T-helper 1 cell treated with Interleukin-12 subunit alpha and Interleukin-12 subunit beta and Interleukin-4 antibody, amounts not matched to agents 30 ng/mL and 1 ng/mL, for 36 hours (primary cell): ENCODE data around the gene SLC9A2. TPM values are rescaled to one million over a fixed set of nuclear protein-coding genes. Genes with fewer than 3 reads are reported as not detected.

Source experiments
- intact Hi-C: fragments of 100-400 bp; cut with micrococcal nuclease; formaldehyde crosslinking; loops from one replicate; pipeline ENCODE4 v1.15.1; 2024
- total RNA-seq: library from RNA; stranded (reverse); gene quantifications from 2 replicates; pipeline ENCODE4 v1.2.3, GENCODE V29; 2022

The SLC9A2 gene
- total RNA-seq, 1 donor from 2014 or later: not detected

DNA sequence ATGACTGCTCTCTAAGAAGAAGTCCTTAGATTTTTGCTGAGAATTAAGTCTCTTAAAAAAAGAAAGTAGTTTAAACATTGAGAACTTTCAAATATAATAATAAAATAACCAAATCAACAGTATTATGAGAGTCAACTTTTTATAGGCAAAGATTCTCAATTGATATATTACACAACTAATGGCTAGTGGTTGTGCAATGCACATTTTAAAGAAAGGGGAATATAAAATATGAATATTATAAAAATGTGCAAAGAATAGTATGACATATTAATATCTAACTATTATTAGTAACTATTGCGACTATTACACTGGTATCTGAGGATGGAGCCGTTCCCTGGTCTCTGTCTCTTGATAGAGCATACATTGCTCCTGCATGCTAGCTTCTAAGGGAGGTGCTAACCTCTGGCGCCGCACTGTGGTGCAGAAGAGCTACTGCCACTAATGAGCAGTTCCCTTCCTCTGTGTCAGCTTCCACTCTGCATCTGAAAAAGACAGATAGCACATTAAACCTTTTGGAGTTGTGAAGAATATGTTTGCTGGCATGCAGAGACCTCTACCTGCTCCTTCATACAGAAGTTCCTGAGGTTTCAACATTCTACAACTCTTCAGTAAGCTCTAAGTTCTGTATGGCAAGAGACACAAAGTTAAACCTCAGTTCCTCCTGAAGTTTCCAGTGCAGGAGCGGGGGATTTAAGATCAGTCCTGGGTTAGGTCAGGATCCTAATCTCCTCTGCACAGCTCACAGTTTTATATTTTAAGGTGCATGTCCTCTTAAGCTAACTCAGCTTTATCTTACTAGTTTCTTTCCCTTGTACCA is 3.5 kb upstream of the SLC9A2 start:
- intact Hi-C loops: loop anchor here (1.0 to 10.0 kb wide), 6 partner anchors 86 to 734 kb away; partner anchors contain the start of gene SLC9A4

DNA sequence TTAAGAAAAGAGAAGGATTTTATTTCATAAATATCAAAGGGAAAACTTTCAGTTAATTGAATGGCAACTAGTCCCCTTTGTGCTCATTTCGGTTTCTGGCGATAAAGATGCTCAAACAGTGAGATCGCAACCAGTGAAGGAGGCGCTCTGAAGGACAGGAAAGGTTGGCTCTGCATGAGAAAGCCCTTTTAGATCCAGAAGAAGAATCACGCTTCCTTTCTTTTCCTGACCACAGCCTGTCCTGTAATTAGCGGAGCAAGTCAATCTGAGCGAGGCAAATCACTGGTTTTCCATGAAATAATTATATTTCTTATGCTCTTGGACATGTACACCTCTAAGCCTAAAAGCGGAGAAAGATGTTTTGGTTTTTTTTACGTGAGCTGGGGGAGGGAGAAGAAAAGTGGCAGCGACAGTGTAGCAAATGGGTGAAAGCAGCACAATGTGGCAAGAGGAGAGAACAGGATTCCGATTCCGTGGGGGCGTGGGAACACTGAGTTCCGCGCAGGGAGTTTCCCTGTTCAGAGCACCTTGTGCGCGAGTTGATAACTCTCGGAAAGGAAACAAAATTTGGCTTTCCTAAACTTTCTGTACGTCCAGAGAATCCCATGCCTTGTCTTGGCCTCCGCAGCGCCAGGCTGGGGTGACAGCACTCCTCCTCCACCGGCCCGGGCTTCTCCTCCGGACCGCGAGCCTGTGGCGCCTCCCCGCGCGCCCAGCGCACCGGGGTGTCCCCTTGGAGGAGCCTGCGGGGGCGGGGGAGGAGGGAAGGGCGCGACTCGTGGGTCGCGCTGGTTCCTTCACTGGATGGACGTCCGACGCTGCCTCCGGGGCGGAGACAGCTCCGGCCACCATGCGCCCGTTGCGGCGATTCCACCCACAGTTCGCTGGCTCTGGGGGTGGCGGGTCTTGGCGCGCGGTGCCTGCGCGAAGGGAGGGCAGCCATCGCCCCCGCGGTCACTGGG is 620 bp upstream of the SLC9A2 start:
- intact Hi-C loops: loop anchor here (5.0 to 10.0 kb wide), 3 partner anchors 84 to 736 kb away; no protein-coding TSS in a partner anchor

DNA sequence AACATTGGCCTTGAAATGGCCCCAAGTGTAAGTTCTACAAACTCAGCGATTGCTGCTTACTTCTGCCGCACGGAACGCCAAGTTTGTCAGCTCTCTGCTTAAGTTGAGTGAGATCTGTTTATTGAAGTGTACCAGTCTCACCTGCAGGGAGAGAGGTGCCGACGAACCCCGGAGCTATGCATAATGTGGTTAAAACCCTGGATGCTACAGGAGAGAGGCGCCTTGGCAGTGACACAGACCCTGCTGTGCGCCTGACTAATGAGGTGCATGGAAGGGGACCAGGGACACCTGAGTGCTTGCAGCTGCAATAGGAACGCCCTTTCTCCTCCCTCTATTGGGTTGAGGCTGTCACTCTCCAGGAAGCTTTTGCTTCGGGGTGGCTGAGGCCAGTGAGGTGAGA is 979 bp downstream of the SLC9A2 start:
- intact Hi-C loops: no loop called here

DNA sequence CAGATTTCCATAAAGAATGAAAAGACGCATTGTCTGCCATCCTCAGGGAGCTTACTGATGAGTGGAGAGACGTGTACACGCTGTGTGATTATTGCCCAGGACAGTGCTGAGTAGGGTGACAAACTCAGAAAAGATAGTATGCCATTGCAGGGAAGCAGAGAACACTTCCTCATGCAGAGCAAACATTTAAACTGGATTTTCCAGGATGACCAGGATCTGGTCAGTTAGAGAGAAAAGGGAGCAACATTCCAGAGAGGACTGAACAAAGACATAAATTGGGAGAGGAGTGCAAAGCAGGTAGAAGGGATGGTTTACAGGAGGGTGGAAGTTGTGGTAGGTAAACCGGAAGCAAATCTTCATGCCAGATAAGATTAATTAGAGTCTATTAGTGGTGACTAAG is 2.3 kb downstream of the SLC9A2 start:
- intact Hi-C loops: no loop called here

DNA sequence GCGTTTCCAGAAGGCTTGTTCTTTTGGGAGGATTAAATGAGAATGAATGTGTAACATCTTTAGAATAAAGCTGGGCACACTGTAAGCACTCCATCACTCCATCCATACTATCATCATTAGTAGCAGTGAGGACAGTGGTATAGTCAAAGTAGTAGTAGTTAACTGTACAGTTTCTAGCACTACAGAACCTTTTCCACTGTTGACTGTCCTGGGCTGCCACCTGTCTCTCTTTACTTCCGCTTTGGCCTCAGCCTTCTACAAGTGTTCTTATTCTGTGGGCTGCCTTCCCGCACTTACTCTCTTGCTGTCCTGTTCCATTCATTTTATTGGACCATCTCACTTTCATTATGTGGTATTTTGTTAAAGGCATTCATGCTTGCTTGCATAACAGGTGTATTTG is 3.3 kb downstream of the SLC9A2 start:
- intact Hi-C loops: no loop called here

DNA sequence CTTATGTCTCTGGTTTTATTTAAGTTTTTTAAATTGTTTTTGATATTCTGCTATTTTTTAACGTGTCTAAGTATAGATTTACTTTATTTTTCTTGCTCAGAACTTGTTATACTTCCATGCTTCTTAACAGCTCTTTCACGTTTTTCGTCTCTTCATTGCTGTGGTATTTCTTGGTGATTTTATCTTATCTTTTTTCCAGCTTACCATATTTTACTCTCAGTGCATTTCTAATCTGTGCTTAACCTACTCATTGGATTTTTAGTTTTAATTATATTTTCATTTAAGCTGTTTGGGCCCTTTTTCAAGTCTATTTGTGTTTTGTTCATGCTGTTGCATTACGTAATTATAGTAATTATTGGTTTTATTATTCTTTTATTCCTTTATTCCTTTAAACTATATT is 11.1 kb downstream of the SLC9A2 start:
- intact Hi-C loops: no loop called here

DNA sequence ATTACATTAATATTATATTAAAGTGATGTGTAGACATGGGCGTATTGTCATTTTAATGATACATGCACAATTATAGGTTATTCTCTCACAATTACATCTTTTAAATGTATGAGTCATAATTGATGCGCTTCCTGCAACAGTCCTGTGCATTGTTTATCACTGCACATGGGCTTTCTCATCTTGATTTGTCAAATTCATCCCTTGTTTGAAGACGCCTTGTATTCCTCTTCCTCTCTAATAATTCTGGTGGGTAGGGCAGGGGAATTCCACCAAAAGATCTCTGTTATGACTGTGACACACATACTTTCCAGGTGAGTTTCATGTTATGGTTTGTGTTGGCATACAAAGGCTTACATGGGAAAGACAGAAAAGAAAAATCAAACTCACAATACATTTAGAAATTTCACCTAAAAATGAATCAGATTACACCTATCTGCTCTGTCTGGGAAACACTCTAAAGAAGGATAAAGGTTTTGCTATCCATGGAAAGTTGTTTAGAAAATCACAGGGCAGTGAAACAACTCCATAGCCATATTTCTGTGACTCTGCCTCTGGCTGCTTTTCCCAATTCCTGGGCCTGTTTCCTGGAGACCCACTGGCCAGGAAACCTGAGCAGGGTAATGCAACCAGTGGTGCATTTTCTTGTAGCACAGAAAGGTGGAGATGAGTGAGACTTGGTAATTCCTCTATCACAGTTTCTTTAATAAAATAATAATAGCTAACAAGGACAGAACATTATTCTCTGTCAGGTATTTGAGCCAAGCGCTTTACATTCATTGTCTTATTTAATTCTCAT is 13.2 kb downstream of the SLC9A2 start:
- intact Hi-C loops: no loop called here

DNA sequence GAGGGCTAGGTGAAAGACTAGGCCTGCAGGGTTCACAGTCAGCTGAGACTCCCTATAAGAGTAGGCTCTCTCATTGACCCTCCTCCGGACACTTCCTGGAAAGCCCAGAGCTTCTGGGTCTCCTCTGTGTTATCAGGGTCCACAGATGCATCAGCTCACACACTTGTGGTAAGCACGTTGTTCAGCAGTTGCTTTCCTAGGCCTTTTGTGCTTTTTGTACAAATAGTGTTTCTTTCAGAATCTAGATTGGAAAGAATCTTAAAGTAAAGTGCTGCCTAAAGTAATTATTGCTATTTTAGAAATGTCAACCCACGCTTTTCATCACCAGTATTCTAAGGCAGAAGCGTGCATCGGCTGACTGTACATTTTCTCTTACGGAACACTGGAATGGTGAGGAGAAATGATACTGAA is 15.5 kb downstream of the SLC9A2 start:
- intact Hi-C loops: no loop called here

DNA sequence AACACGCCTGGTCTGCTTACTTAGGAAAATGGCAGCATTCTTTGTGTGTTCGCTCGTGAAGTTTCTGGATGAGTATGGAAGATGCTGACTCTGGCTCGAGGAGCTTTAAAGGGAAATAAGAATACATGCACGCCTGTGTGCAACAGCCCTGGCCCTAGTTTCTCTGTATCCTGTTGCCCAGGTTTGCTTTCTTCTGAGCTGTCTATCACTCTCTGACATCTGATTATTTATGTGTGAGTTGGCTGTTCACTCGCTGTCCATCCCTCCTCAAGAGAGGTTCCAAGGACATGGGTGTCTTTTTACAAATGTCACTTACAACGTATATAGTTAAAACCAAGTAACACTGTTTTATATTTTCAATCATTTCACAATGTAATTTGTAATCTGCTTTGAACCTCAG is 16.0 kb downstream of the SLC9A2 start:
- intact Hi-C loops: no loop called here

DNA sequence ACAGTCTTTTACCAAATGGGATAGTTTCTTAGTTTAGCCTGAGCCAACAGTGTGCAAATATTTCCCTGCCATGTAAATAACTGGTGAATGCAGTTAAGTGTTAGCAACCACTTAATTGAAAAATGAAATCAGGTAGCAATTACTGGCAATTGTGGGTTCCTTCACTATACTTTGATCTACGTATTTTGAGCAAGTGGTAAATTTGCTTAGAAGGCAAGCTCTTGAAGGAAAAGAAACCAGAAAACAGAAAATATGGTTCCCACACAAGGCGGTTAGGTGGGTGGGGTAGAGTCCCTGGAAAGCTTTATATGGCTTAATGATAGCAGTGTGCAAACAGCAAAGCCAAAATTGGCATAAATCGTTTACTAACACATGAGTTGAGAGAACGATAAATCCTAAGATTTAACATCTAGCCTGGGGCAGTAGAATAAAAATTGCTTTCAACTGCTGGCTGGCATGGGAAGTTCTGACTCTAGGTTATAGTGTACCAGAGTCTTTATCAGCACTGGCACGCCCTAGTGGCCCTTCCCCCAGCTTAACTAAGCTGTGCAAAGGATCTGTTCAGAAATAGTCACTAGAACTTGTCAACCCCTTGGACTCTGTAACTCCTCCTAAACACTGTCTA is 17.0 kb downstream of the SLC9A2 start:
- intact Hi-C loops: no loop called here

DNA sequence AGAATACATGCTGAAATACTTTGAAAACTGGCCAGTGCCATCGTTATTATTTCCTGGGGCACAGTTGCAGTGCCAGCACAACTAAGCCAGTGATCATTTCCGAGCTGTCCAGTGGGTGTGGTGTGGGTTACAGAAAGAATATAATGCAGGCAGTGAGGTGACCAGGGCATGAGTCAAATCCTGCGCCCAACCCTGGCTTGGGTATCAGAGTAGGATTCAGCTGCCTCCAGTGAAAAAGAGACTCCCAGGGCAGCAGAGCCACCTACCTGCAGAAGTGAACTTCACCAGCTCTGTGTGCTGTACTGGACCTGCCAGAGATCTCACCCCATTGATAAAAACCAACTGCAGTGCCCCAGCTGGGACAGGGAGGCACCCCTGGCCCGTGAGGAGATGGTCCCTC is 18.0 kb downstream of the SLC9A2 start:
- intact Hi-C loops: no loop called here

DNA sequence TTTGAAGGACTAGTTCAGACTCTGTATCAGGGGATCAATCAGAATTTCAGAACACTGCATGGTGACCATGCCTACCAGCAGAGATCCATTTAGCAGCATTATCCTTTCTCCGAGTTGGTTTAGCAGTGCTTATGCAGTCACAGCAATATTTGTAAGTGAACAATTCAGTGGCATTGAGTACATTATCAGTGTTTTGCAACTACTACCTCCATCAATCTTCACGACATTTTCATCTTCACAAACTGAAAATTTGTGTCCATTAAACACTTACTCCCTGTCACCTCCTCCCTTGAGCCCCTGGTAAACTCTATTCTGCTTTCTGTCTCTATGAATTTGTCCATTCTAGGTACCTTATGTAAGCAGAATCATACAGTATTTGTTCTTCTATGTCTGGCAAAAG is 20.1 kb downstream of the SLC9A2 start:
- intact Hi-C loops: no loop called here

DNA sequence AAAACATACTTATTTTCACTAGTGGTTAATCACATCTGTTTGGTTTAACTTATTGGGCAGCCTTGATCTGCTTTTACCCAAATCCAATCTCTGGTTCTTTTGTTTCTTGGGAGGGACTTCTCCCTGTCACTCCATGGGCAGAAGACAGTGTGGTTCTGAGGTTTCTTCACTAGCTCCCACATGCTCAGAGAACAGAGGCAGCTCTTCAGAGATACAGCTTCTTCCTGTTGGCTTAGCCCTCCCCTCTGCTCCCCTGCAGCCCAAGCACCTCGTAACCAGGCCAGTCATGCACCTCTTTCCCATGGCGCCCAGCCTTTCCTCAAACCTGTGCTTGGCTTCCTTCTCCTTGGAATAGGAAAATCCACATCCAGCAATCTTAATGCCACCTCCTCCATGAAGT is 32.8 kb downstream of the SLC9A2 start:
- intact Hi-C loops: no loop called here

DNA sequence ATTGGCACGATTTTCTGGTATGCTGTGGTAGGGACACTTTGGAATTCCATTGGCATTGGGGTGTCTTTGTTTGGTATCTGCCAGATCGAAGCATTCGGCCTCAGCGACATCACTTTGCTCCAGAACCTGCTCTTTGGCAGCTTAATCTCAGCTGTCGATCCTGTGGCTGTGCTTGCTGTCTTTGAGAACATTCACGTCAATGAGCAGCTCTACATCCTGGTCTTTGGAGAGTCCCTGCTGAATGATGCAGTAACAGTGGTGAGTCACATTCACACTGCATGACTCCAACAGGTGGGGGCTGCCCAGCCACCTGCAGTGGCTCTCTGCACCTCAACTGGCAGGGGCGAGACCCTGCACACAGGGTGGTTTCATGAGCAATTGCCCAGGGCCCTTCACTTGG is 38.4 kb downstream of the SLC9A2 start:
- intact Hi-C loops: no loop called here

DNA sequence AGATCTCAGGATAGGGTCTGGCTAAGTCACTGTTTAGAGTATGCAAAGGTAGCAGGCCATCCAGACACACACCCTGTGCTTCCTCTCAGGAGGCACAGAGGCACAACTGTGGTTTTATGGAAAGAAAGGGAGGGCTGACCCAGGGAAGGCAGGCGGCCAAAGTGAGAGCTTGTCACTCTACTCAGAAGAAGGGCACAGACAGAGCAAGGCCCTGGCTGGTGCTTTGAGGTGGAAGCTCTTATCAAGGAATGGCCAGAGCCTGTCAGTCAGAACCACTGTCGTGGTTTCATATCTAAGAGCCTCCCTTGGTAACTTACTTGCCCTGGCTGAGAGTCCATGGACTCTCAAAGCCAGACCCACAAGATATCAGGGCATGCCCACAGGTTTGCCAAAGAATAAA is 40.7 kb downstream of the SLC9A2 start:
- intact Hi-C loops: no loop called here

DNA sequence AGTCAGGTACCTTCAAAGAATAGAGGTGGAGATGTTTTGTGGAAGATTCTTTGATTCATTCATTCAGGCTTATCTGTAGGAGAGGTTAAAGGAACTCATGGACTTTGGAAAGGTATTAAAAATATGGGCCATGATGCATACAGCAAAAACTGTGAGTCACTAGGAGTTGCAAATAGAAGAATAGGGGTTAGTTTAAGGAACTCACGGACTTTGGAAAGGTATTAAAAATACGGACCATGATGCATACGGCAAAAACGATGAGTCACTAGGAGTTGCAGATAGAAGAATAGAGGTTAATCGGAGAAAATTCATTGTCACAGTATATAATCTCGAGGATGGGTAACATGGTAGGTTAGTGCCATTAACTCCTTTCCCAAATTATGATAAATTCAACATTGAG is 41.2 kb downstream of the SLC9A2 start:
- intact Hi-C loops: no loop called here

DNA sequence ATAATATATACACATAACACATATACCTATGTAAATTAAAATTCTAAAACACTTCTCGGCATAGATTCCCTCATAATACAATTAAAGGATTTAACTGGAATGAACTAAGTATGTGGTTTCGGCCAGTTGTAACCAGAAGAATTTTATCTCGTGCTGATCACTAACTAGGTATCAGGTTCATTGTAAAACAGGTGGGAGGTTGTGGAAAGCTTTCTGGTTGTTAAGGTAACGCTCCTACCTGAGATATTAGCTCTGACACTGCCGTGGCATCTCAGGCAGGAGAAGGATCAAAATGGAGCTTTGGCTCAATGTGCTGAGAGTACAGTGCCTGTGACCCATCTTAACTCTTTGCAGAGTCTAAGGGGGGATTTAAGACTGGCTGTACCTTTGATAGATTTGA is 42.5 kb downstream of the SLC9A2 start:
- intact Hi-C loops: no loop called here

DNA sequence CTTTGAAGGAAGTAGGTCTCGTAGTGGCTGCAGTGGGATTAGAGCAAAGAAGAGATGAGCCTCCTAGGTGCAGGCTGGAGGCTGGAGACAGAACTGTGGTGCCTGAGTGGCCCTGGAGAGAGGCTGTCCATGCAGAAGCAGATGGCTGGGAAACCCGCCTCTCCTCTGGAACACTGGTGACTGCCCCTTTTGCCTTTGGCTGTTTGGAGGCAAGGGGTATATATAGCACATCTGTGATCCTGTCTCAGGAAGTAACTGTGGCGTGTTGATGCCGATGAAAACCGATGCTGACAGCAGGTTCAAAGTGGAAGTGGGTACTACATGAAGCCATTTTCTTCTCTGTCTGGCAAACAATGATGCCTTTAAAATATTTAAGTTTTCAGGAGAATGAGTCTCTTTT is 43.5 kb downstream of the SLC9A2 start:
- intact Hi-C loops: no loop called here

DNA sequence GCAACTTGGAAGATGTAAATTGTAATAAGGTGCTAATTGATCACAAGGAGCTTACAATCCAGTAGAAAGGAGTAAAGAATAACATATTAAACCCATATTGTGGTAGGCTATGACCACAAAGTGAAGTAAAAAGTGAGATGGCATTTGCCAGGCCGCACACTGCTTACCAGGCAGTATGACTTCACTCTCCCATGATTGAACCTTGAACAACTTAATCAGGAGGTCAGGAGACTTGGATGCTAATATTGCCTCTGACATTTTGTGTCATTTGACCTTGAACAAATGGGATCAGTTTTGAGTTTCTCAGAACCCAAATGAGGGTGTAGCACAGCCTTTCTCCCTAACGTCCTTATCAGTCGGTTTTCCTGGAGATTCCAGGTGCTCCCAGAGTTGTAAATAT is 44.0 kb downstream of the SLC9A2 start:
- intact Hi-C loops: no loop called here

DNA sequence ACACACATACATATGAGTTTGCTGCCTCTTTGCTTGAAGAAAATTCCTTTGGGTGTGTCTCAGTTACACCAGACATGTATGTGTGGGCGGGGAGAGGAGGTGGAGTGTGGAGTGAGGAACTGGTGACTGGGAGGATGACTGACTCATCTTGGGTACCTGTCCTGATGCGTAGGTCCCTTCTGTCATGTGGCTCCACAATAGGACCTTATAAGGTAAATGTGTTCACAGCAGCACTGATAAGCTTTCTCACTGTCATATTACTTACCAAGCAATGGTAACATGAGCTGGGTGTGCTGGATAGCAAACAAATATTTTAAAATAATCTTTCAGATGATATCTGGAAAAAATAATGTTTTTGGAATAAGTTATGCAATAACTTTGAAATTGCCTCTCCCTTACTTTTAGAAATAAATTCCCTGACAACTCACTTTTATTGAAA is 45.1 kb downstream of the SLC9A2 start:
- intact Hi-C loops: loop anchor here (2.0 kb wide), 1 partner anchor 72 kb away; a partner anchor contains a TSS

DNA sequence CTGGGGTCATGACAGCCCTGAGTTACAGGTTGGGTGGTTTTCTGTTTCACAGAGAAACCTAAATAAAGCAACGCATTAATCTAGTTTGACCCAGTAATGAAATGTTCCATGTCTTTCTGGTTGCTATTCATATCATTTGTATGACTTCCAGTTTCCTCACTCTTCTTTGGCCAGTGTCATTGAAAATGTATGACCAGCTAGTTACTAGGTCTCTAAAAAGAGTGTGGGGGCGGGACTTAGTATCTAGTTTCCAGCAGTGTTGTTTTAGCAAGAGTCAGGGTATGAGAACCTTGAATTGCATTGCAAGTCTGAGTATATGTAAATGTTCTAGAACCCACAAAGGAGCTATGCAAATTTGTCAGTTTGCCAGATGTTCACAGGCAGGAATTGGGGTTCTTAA is 47.7 kb downstream of the SLC9A2 start:
- intact Hi-C loops: no loop called here
